Measurements from ENCODE around the gene OR51B4.

GRCh38 chr11:5303626-5304025 lies 1.9 kb upstream of the OR51B4 start:
- TF ChIP-seq CTCF (IDR thresholded peaks at IDR 0.05) (no peak), POLR2A (IDR thresholded peaks at IDR 0.05) (no peak)

Measured in vagina (tissue), 2 donors.